Keratinocyte (primary cell): ENCODE results near the gene GPATCH4.
"Not testable (repeated sequence)": the region's sequence is repeated elsewhere in the genome, so short reads cannot be mapped to it uniquely, and the experiment has no call there.

Source experiments
- EZH2 ChIP-seq: IDR thresholded peaks from one replicate; pipeline ENCODE4 v1.6.1; 2012; ENCODE audit warnings: inconsistent platforms, mild to moderate bottlenecking, low read length, moderate library complexity
- TF ChIP-seq, protein P1 (sequence below), 3 experiments: IDR thresholded peaks in 1 of 3; conservative IDR thresholded peaks in 1 of 3; optimal IDR thresholded peaks in 1 of 3; 2 replicates in 2 of 3; 3 replicates in 1 of 3; pipeline versions ENCODE3 to v1.5.1; 2011; ENCODE audit warnings: low read length in 3 of 3, mild to moderate bottlenecking in 3 of 3, moderate library complexity in 2 of 3, control low read depth in 1 of 3, inconsistent platforms in 1 of 3; ENCODE audit not compliant: insufficient read depth in 2 of 3; ENCODE audit errors: extremely low read depth in 1 of 3

DNA sequence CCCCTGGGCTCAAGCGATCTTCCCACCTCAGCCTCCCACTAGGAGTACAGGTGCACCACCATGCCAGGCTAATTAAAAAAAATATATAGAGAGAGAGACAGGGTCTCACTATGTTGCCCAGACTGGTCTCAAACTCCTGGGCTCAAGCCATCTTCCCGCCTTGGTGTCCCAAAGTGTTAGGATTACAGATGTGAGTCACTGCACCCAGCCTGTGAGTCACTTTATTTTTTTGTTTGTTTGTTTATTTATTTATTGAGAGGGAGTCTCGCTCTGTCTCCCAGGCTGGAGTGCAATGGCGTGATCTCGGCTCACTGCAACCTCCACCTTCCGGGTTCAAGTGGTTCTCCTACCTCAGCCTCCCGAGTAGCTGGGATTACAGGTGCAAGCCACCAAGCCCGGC, 13.4 kb downstream of the GPATCH4 start:
- not testable (repeated sequence) for TF ChIP-seq EZH2
- TF ChIP-seq, protein P1, sequence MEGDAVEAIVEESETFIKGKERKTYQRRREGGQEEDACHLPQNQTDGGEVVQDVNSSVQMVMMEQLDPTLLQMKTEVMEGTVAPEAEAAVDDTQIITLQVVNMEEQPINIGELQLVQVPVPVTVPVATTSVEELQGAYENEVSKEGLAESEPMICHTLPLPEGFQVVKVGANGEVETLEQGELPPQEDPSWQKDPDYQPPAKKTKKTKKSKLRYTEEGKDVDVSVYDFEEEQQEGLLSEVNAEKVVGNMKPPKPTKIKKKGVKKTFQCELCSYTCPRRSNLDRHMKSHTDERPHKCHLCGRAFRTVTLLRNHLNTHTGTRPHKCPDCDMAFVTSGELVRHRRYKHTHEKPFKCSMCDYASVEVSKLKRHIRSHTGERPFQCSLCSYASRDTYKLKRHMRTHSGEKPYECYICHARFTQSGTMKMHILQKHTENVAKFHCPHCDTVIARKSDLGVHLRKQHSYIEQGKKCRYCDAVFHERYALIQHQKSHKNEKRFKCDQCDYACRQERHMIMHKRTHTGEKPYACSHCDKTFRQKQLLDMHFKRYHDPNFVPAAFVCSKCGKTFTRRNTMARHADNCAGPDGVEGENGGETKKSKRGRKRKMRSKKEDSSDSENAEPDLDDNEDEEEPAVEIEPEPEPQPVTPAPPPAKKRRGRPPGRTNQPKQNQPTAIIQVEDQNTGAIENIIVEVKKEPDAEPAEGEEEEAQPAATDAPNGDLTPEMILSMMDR (optimal IDR thresholded peaks at IDR 0.05 in 1 of 3, IDR thresholded peaks at IDR 0.05 in 1 of 3, conservative IDR thresholded peaks at IDR 0.05 in 1 of 3; ENCODE audit: extremely low read depth in 1 of 3, insufficient read depth in 2 of 3, low read length in 3 of 3), result not testable (repeated sequence)
